Osteocyte (in vitro differentiated cells): ENCODE data around the gene NEK1. TPM values are rescaled to one million over a fixed set of nuclear protein-coding genes. Genes with fewer than 3 reads are reported as not detected.
A peak's percentile ranks its signal among the peaks of the same experiment; 100 is the strongest.

Experiments used
- DNase-seq: peaks from one replicate; pipeline ENCODE4 v3.0.0; 2021; ENCODE audit warnings: mixed read lengths; ENCODE audit not compliant: unreplicated experiment; ENCODE audit errors: extremely low spot score
- H3K27ac Mint-ChIP-seq: one replicate; pipeline ENCODE4 v1.8.0; 2021; ENCODE audit warnings: mild to moderate bottlenecking, mixed read lengths; ENCODE audit not compliant: unreplicated experiment
- H3K27me3 Mint-ChIP-seq: one replicate; pipeline ENCODE4 v1.8.0; 2021; ENCODE audit warnings: mixed read lengths; ENCODE audit not compliant: unreplicated experiment
- H3K36me3 Mint-ChIP-seq: one replicate; pipeline ENCODE4 v1.8.0; 2021; ENCODE audit warnings: mixed read lengths; ENCODE audit not compliant: unreplicated experiment
- H3K4me1 Mint-ChIP-seq: one replicate; pipeline ENCODE4 v1.8.0; 2021; ENCODE audit warnings: mixed read lengths; ENCODE audit not compliant: unreplicated experiment
- H3K4me3 Mint-ChIP-seq: one replicate; pipeline ENCODE4 v1.8.0; 2021; ENCODE audit warnings: mild to moderate bottlenecking, moderate library complexity, mixed read lengths; ENCODE audit not compliant: unreplicated experiment
- H3K9me3 Mint-ChIP-seq: one replicate; pipeline ENCODE4 v1.8.0; 2021; ENCODE audit warnings: mixed read lengths; ENCODE audit not compliant: unreplicated experiment
- total RNA-seq: library from RNA; stranded (reverse); gene quantifications from 2 replicates; pipeline ENCODE4 v1.2.1, GENCODE V29; 2021
- TF ChIP-seq, protein P1 (sequence below): fragments of 200-600 bp; sonication (generic); IDR thresholded peaks from 2 replicates; pipeline ENCODE4 v1.5.0; 2021; ENCODE audit warnings: antibody characterized with exemption, mild to moderate bottlenecking, moderate library complexity

Gene NEK1
- total RNA-seq, 1 donor from 2014 or later = 17.7 TPM

DNA sequence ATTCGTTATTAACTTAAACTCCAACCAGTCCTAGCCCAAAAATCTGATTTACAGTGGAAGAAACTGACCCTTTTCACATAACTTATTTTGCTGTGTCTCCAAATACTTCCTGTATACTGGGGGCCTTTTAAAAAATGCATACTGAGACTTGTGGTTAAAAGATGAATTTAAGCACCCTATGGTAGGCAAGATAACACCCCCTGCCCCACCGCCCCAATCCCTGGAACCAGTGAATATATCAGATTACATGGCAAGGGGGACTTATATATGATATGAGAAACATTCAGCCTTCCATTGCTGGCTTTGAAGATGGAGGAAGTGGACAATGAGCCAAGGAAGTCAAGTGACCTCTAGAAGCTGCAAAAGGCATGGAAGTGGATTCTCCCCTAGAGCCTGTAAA is 4.9 kb upstream of the NEK1 start:
- TF ChIP-seq, protein P1, sequence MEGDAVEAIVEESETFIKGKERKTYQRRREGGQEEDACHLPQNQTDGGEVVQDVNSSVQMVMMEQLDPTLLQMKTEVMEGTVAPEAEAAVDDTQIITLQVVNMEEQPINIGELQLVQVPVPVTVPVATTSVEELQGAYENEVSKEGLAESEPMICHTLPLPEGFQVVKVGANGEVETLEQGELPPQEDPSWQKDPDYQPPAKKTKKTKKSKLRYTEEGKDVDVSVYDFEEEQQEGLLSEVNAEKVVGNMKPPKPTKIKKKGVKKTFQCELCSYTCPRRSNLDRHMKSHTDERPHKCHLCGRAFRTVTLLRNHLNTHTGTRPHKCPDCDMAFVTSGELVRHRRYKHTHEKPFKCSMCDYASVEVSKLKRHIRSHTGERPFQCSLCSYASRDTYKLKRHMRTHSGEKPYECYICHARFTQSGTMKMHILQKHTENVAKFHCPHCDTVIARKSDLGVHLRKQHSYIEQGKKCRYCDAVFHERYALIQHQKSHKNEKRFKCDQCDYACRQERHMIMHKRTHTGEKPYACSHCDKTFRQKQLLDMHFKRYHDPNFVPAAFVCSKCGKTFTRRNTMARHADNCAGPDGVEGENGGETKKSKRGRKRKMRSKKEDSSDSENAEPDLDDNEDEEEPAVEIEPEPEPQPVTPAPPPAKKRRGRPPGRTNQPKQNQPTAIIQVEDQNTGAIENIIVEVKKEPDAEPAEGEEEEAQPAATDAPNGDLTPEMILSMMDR = no peak
- H3K9me3 Mint-ChIP-seq = no peaks in the 10 kb centered on the region

DNA sequence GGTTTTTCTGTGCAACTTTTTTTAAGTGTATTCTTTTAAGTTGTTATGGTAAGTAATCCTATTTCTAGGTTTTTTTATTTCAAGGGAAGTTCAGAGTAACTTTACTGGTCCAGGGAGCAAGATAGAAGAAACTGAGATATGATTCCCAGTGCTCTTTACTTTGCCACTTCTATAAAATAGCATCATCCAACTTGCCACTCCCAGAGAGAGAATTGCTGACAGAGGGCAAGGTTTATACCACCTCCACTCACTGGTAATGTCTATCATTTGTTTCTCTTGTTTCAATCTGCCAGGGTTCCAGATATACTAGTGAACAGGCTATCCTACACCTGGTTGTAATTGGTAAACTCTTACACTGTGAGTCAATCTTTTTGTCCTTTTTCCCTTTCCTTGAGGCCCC is 4.5 kb upstream of the NEK1 start:
- Mint-ChIP-seq H3K4me3 (no peak overlapping the region), H3K36me3 (no peaks in the 10 kb centered on the region), H3K27ac (no peak overlapping the region), H3K27me3 (no peaks in the 10 kb centered on the region), H3K9me3 (no peaks in the 10 kb centered on the region), H3K4me1 (peaks cover 21% of the 10 kb centered on the region)
- no peak for DNase-seq
- TF ChIP-seq, protein P1 = no peak

More for the DNA sequence above, 4.9 kb upstream of the NEK1 start:
- H3K36me3 Mint-ChIP-seq = no peaks in the 10 kb centered on the region
- no peak overlapping the region for H3K27ac Mint-ChIP-seq
- no peaks in the 10 kb centered on the region for H3K27me3 Mint-ChIP-seq
- H3K4me1 Mint-ChIP-seq = peaks cover 25% of the 10 kb centered on the region
- no peak for DNase-seq
- H3K4me3 Mint-ChIP-seq = no peak overlapping the region

DNA sequence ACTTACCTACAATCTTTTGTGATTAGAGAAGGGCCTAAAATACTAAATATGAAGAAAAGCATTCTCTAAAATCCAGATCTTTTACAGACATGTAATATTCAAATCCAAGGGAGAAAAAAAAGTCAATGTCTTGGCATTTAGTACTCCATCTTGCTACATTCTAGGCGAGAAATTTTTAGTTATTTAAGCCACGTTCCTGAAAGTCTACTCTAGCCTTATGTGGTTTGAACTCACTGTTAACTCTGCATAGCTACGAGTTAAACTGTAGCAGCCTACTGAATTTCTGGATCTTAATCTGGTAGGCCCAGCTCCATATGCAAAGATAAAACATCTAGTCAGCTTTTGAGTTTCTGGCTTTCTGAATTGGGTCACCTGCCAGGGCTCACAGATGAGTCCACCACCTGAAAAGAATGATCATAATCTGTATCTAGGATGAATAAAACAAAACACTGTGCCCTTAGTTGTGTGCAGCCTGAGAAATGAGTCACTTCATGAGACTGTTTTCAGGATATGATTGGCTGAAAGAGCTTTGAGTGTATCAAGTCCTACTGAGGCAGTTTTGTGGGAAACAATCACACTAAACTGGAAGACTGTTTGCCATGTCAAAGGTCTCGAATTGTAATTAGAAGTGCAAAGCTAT is 3.2 kb upstream of the NEK1 start:
- Mint-ChIP-seq H3K27me3 (no peaks in the 10 kb centered on the region), H3K9me3 (no peaks in the 10 kb centered on the region), H3K4me1 (peaks cover 27% of the 10 kb centered on the region), H3K27ac (no peak overlapping the region), H3K36me3 (no peaks in the 10 kb centered on the region), H3K4me3 (no peak overlapping the region)
- no peak for DNase-seq
- TF ChIP-seq, protein P1 = no peak

DNA sequence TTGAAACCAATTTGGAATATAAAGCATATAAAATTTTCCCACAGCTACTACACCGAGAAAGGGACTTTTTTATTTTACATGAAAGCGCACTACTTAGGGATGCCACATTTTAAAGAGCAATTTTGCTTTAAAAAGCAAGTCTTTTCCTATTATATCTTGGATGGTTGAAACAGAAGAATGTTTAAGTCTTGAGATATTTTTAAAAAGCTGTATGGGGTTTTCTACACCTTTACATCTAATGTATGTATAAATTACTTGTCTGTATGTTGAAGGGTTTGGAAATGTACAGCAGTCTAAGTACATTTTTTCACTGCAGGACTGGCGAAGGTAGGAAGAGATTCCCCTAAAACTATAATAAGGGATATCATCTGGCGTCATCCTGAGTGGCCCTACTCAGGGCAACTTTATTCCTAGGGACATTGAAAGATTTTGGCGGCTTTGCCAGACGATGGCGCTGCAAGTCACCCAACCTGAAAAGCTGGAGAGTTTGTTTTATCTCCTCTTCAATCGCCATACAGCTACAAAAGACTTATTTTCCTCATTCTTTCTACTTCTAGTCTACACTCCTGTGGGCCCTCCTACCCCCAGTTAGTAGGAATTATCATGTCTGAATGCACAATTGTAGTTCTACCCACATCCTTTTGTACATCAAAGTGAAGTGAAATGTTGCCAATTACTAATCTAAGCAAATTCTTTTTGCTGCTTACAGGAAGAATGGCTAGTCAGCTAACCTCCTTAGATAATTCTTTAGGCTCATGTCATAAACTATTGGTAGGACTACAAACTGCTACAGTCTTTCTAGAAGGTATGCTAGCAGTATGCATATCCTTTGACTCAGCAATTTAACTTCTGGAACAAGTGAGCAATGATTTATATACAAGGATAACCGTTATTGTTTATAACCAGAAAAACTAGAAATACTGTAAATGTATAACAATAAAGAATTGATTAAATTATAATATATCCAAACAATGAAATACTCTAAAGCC is 782 bp upstream of the NEK1 start:
- peaks cover 1% of the 10 kb centered on the region for H3K36me3 Mint-ChIP-seq
- no peak for DNase-seq
- H3K27me3 Mint-ChIP-seq = no peaks in the 10 kb centered on the region
- TF ChIP-seq, protein P1 = peak; percentile 83
- H3K4me1 Mint-ChIP-seq = peaks cover 22% of the 10 kb centered on the region
- no peaks in the 10 kb centered on the region for H3K9me3 Mint-ChIP-seq
- peak overlapping the region; percentile 99 for H3K27ac Mint-ChIP-seq
- H3K4me3 Mint-ChIP-seq = peak overlapping the region; percentile 96

DNA sequence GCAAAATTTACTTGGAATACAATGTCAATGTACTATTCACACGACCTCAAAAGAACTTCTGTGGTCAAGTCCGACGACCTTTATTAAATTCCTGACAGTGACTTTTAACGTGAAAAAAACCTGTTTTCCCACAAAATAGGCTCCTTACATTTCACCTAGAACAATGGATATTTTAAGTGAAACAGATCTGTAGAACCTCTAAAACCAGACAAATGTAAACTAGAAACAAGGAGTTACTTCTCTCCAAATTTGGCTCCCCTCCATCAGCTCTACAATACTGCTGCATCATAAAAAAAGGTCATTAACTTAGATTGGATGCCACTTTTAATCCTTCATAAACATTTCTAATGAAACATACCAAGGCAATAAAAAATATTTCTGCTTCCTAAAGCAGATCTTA is 1.2 kb downstream of the NEK1 start:
- Mint-ChIP-seq H3K36me3 (peaks cover 11% of the 10 kb centered on the region), H3K27me3 (no peaks in the 10 kb centered on the region), H3K27ac (peak overlapping the region; percentile 40), H3K4me3 (peak overlapping the region; percentile 96), H3K9me3 (no peaks in the 10 kb centered on the region), H3K4me1 (peaks cover 22% of the 10 kb centered on the region)
- TF ChIP-seq, protein P1 = no peak
- no peak for DNase-seq
